SK-N-SH (cell line): ENCODE results near the gene BNIP3. TPM values are rescaled to one million over a fixed set of nuclear protein-coding genes. Genes with fewer than 3 reads are reported as not detected.

Experiments
- CTCF ChIA-PET: fragments of 300-600, 350-600 bp; formaldehyde crosslinking; extraction: SDS; loops from one replicate; lab custom pipeline; 2021; lab: Yijun Ruan, JAX
- POLR2A ChIA-PET: fragments of 350-600 bp; sonication (Branson Sonifier 250); formaldehyde crosslinking; extraction: SDS; loops from one replicate; lab custom pipeline; 2020; ENCODE audit warnings: antibody characterized with exemption, inconsistent platforms; lab: Yijun Ruan, JAX
- DNase-seq: peaks from one replicate; pipeline ENCODE4 v3.0.0; 2012
- H2AFZ ChIP-seq: fragments of 200-600 bp; sonication (generic); 2 replicates; pipeline ENCODE4 v1.8.1; 2016; ENCODE audit warnings: antibody characterized with exemption, mild to moderate bottlenecking, low read depth
- H3F3A ChIP-seq: fragments of 200-600 bp; sonication (generic); replicated peaks from 2 replicates; pipeline ENCODE3; 2016; ENCODE audit warnings: antibody characterized with exemption, mild to moderate bottlenecking; ENCODE audit not compliant: insufficient read depth
- H3K27ac ChIP-seq, 2 experiments: fragments of 200-500 bp in 1 of 2; fragments of 200-600 bp in 1 of 2; sonication (Bioruptor generic) in 1 of 2; sonication (generic), shearing (Covaris generic) in 1 of 2; 2 replicates each; pipeline versions ENCODE4 v1.5.1 to v1.6.1; 2014 to 2016; ENCODE audit warnings: low read depth in 2 of 2, inconsistent platforms in 1 of 2, low read length in 1 of 2, mild to moderate bottlenecking in 1 of 2, mixed read lengths in 1 of 2
- H3K27me3 ChIP-seq: fragments of 200-600 bp; sonication (generic), shearing (Covaris generic); 2 replicates; pipeline ENCODE4 v1.6.1; 2016; ENCODE audit warnings: mixed run types; ENCODE audit not compliant: insufficient read depth
- H3K36me3 ChIP-seq, 2 experiments: fragments of 200-500 bp in 1 of 2; fragments of 200-600 bp in 1 of 2; sonication (Bioruptor generic) in 1 of 2; sonication (generic) in 1 of 2; replicated peaks in 1 of 2; 2 replicates each; pipeline versions ENCODE3 to v1.5.1; 2014 to 2016; ENCODE audit warnings: low read length in 1 of 2, mild to moderate bottlenecking in 1 of 2; ENCODE audit not compliant: insufficient read depth in 2 of 2, control insufficient read depth in 1 of 2
- H3K4me1 ChIP-seq, 2 experiments: fragments of 200-500 bp in 1 of 2; fragments of 200-600 bp in 1 of 2; sonication (Bioruptor generic) in 1 of 2; sonication (generic), shearing (Covaris generic) in 1 of 2; 2 replicates each; pipeline versions ENCODE4 v1.5.1 to v1.6.1; 2014 to 2016; ENCODE audit warnings: low read depth in 1 of 2, low read length in 1 of 2, mixed run types in 1 of 2; ENCODE audit not compliant: insufficient read depth in 2 of 2, control insufficient read depth in 1 of 2
- H3K4me2 ChIP-seq: fragments of 200-600 bp; sonication (generic), shearing (Covaris generic); 2 replicates; pipeline ENCODE4 v1.6.1; 2017; ENCODE audit warnings: mixed run types
- H3K4me3 ChIP-seq, 2 experiments: fragments of 200-500 bp in 1 of 2; fragments of 200-600 bp in 1 of 2; sonication (Bioruptor generic) in 1 of 2; sonication (generic), shearing (Covaris generic) in 1 of 2; 2 replicates each; pipeline versions ENCODE4 v1.5.1 to v1.8.1; 2014 to 2016; ENCODE audit warnings: low read depth in 2 of 2, inconsistent platforms in 1 of 2, low read length in 1 of 2, mild to moderate bottlenecking in 1 of 2, mixed read lengths in 1 of 2, moderate library complexity in 1 of 2
- H3K79me2 ChIP-seq: fragments of 200-600 bp; sonication (generic); 2 replicates; pipeline ENCODE4 v1.8.1; 2017; ENCODE audit warnings: mild to moderate bottlenecking; ENCODE audit not compliant: insufficient read depth
- H3K9ac ChIP-seq: fragments of 200-600 bp; sonication (generic); 2 replicates; pipeline ENCODE4 v1.6.1; 2017; ENCODE audit warnings: mixed run types
- H3K9me2 ChIP-seq: fragments of 200-600 bp; sonication (generic); 2 replicates; pipeline ENCODE4 v1.6.1; 2017; ENCODE audit warnings: mixed run types
- H3K9me3 ChIP-seq: fragments of 200-600 bp; sonication (generic); 2 replicates; pipeline ENCODE4 v1.6.1; 2017; ENCODE audit warnings: mixed run types, mild to moderate bottlenecking, moderate library complexity
- H4K20me1 ChIP-seq: fragments of 200-600 bp; sonication (generic); 2 replicates; pipeline ENCODE4 v1.6.1; 2017; ENCODE audit warnings: mild to moderate bottlenecking, mixed run types; ENCODE audit not compliant: insufficient read depth
- EP300 ChIP-seq, 2 experiments: IDR thresholded peaks; 2 replicates each; pipeline versions ENCODE4 v1.4.0 to v1.6.1; 2012; ENCODE audit warnings: borderline replicate concordance in 1 of 2, low read depth in 1 of 2, low read length in 1 of 2
- IRF3 ChIP-seq: fragments of 150-350 bp; IDR thresholded peaks from 2 replicates; pipeline ENCODE4 v1.6.1; 2016; ENCODE audit warnings: mild to moderate bottlenecking, low read depth, low read length
- MXI1 ChIP-seq: IDR thresholded peaks from 2 replicates; pipeline ENCODE4 v1.6.1; 2012; ENCODE audit warnings: mild to moderate bottlenecking, low read depth, low read length, improper control_type of control experiment
- NFIC ChIP-seq: IDR thresholded peaks from 2 replicates; pipeline ENCODE4 v1.4.0; 2012; ENCODE audit warnings: borderline replicate concordance
- NRF1 ChIP-seq: IDR thresholded peaks from 2 replicates; pipeline ENCODE4 v1.6.1; 2012; ENCODE audit warnings: low read depth, mild to moderate bottlenecking, low read length
- POLR2AphosphoS5 ChIP-seq: IDR thresholded peaks from 2 replicates; pipeline ENCODE4 v1.6.1; 2012; ENCODE audit warnings: low read depth, low read length
- RCOR1 ChIP-seq: fragments of 150-350 bp; IDR thresholded peaks from 2 replicates; pipeline ENCODE4 v1.6.1; 2017; ENCODE audit warnings: antibody characterized with exemption, low read length
- RFX5 ChIP-seq: IDR thresholded peaks from 2 replicates; pipeline ENCODE4 v1.6.1; 2012; ENCODE audit warnings: mild to moderate bottlenecking, improper control_type of control experiment, low read length
- TCF12 ChIP-seq: IDR thresholded peaks from 2 replicates; pipeline ENCODE4 v1.4.0; 2012
- TEAD4 ChIP-seq: IDR thresholded peaks from 2 replicates; pipeline ENCODE4 v1.4.0; 2012; ENCODE audit warnings: mild to moderate bottlenecking, borderline replicate concordance; ENCODE audit not compliant: insufficient read depth
- WGBS: methylation state at CpG from one replicate; pipeline ENCODE4 v1.1.6; 2017; ENCODE audit warnings: low lambda C conversion rate; 5-methylcytosine and 5-hydroxymethylcytosine counted together
- polyA plus RNA-seq, 3 experiments: library from polyadenylated mRNA; depleted of rRNA; stranded (reverse); fragments of >200 nt; gene quantifications; 2 replicates each; pipeline ENCODE4 v1.2.3, GENCODE V29; 2012

Gene BNIP3
- polyA plus RNA-seq, 1 of the 3 experiments (the other 2 are of a cell fraction) = 40.3 TPM

- peak overlapping the region; percentile 87 for H3K4me2 ChIP-seq
- ChIA-PET CTCF (interaction anchor here (1.1 kb wide), 1 partner anchor 97 kb away, joined by 3 read pairs; no protein-coding TSS in a partner anchor), POLR2A (no interaction called here)
Observed at GRCh38 chr10:131982796-131983195, 1.1 kb upstream of the BNIP3 start.

GRCh38 chr10:131982185-131982756, 548 bp upstream of the BNIP3 start:
- Histone ChIP-seq H3K79me2 (peaks cover 43% of the 10 kb centered on the region), H3K9me2 (no peaks in the 10 kb centered on the region), H2AFZ (peak overlapping the region; percentile 81), H3K9ac (peak overlapping the region; percentile 65), H4K20me1 (peaks cover 29% of the 10 kb centered on the region), H3K27me3 (no peaks in the 10 kb centered on the region), H3K4me2 (peak overlapping the region; percentile 87), H3K9me3 (no peaks in the 10 kb centered on the region), H3K4me3 (peak overlapping the region; percentile 71 to 91), H3K27ac (peak overlapping the region in 1 of 2 experiments; percentile 69; a peak in 1 of 4 replicates), H3K4me1 (peaks cover 10 to 21% of the 10 kb centered on the region in 2 experiments; a peak in 2 of 4 replicates), H3F3A (peaks cover 18% of the 10 kb centered on the region), H3K36me3 (no peaks in the 10 kb centered on the region)
- POLR2A ChIA-PET = interaction anchor here (0.6 to 1.9 kb wide), 6 partner anchors 9 to 1332 kb away, joined by 3 to 10 read pairs (median 4); no protein-coding TSS in a partner anchor
- DNase-seq = peak; percentile 72
- TF ChIP-seq RCOR1 = no peak
- TF ChIP-seq EP300 (IDR thresholded peaks at IDR 0.05; ENCODE audit: borderline replicate concordance in 1 of 2, low read depth in 1 of 2, low read length in 1 of 2) = no peak
- TF ChIP-seq NFIC = no peak
- TF ChIP-seq NRF1 = no peak
- TF ChIP-seq RFX5 = no peak
- no peak; the same call in 1 of the 2 replicates for TF ChIP-seq MXI1
- peak; percentile 4; the same call in 1 of the 2 replicates for TF ChIP-seq POLR2AphosphoS5
- TF ChIP-seq TEAD4 = no peak
- CTCF ChIA-PET = interaction anchor here (1.1 to 4.8 kb wide), 2 partner anchors 41 to 97 kb away, joined by 3 to 28 read pairs; no protein-coding TSS in a partner anchor
- WGBS = 0% methylated on average over 2 of the region's 83 CpGs

More at GRCh38 chr10:131982796-131983195, 1.1 kb upstream of the BNIP3 start:
- H3K27me3 ChIP-seq = no peaks in the 10 kb centered on the region
- peak overlapping the region; percentile 81; the same call in 1 of the 2 replicates for H2AFZ ChIP-seq
- no peaks in the 10 kb centered on the region for H3K9me2 ChIP-seq
- H3K36me3 ChIP-seq = no peaks in the 10 kb centered on the region
- H4K20me1 ChIP-seq = peaks cover 24% of the 10 kb centered on the region
- H3K9ac ChIP-seq = peak overlapping the region; percentile 65; the same call in 1 of the 2 replicates
- H3K9me3 ChIP-seq = no peaks in the 10 kb centered on the region
- no peak for DNase-seq
- TF ChIP-seq TCF12 = no peak
- no peak for TF ChIP-seq RFX5
- TF ChIP-seq IRF3 = no peak
- no peak for TF ChIP-seq EP300 (IDR thresholded peaks at IDR 0.05; ENCODE audit: borderline replicate concordance in 1 of 2, low read depth in 1 of 2, low read length in 1 of 2)
- H3K79me2 ChIP-seq = peaks cover 38% of the 10 kb centered on the region
- no peak overlapping the region for H3K27ac ChIP-seq
- H3K4me1 ChIP-seq = peaks cover 10 to 21% of the 10 kb centered on the region in 2 experiments; a peak in 2 of 4 replicates
- WGBS = 89% methylated on average over 16 of the region's 21 CpGs
- peaks cover 18% of the 10 kb centered on the region for H3F3A ChIP-seq
- H3K4me3 ChIP-seq = peak overlapping the region; percentile 71 to 91
